Testis (tissue), 2 donors: Measurements from ENCODE around the gene SH3RF3.

Experiments
- POLR2A ChIP-seq: fragments of 450-650 bp; IDR thresholded peaks from one replicate; pipeline ENCODE4 v1.6.1; 2017; ENCODE audit warnings: antibody characterized with exemption, mild to moderate bottlenecking, moderate library complexity
- TF ChIP-seq, protein P1 (sequence below), 3 experiments: fragments of 450-650 bp in 2 of 3; fragments of 200-600 bp in 1 of 3; sonication (generic) in 1 of 3; IDR thresholded peaks; one replicate each; pipeline ENCODE4 v1.5.1; 2016 to 2019; ENCODE audit warnings: antibody characterized with exemption in 3 of 3, mild to moderate bottlenecking in 2 of 3, moderate library complexity in 1 of 3

GRCh38 chr2:109442715-109443319 lies 313.8 kb downstream of the SH3RF3 start:
- TF ChIP-seq, protein P1, sequence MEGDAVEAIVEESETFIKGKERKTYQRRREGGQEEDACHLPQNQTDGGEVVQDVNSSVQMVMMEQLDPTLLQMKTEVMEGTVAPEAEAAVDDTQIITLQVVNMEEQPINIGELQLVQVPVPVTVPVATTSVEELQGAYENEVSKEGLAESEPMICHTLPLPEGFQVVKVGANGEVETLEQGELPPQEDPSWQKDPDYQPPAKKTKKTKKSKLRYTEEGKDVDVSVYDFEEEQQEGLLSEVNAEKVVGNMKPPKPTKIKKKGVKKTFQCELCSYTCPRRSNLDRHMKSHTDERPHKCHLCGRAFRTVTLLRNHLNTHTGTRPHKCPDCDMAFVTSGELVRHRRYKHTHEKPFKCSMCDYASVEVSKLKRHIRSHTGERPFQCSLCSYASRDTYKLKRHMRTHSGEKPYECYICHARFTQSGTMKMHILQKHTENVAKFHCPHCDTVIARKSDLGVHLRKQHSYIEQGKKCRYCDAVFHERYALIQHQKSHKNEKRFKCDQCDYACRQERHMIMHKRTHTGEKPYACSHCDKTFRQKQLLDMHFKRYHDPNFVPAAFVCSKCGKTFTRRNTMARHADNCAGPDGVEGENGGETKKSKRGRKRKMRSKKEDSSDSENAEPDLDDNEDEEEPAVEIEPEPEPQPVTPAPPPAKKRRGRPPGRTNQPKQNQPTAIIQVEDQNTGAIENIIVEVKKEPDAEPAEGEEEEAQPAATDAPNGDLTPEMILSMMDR (IDR thresholded peaks at IDR 0.05): no peak
- no peak for TF ChIP-seq POLR2A
